ENCODE data around the gene BRF1.

Gene BRF1

GRCh38 chr14:105223770-105224544 lies 76.8 kb downstream of the BRF1 start:
- no peak for DNase-seq

DNA sequence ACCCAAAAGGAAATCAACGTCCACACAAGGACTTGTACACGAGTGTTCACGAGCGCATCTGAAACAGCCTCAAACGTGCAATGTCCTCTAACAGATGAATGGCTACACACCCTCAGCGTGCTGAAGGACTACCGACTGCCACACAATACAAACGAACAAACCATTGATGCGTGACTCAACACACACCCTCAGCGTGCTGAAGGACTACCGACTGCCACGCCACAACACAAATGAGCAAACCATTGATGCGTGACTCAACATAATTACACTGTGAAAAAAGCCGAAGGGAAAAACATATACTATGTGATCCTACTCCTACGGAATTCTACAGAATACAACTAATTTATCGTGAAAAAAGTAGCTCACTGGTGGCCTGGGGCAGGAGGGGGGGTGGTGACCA lies 77.5 kb downstream of the BRF1 start:
- no peak for DNase-seq

DNA sequence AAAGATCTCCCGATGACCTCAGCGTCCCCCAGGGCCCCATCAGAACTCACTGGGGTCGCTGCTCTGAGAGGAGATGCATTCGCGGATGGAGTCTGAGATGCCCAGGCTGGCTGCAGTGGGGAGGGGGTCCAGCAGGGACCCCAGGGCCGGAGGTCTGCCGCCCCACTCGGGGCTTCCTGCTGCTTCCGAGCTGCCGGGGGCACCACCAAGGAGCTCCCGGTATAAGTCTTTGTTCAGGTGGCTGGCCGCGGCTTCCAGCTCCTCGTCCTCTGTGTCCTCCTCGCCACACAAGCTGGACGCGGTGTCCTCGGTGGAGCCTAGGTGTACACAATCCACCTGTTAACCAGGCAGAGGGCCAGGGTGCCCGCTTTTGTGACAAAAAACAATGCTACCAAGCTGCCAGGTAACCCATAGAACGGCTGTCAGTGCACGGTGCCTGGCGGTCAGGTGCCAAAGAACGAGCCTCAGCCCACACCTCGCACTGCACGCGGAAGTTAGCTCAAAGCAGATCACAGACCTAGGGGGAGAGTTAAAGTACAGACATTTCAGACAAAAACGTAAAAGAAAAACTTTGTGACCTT lies 79.1 kb downstream of the BRF1 start:
- no peak for DNase-seq

GRCh38 chr14:105220699-105221597 lies 79.9 kb downstream of the BRF1 start:
- no peak for DNase-seq

GRCh38 chr14:105219753-105220152 lies 81.0 kb downstream of the BRF1 start:
- no peak for DNase-seq

GRCh38 chr14:105219043-105219612 lies 81.7 kb downstream of the BRF1 start:
- DNase-seq = no peak

DNA sequence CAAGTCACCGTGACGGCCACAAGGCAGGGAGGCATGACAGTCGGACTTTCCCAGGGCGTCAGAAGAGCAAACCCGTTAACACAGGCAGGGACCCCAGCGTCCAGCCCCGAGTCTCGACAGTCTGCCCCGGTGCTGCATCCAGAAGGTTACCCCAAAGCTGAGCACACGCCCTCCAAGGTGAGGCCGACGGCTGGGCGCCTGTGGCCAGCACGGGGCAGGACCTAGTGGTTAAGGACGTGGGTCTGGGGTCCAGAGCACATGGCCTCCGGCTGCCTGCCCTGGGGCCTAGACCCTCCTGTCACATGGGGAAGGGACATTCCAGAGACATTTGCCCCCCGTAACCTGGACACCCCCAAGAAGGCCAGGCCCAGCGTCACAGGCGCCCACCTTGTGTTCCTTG lies 82.2 kb downstream of the BRF1 start:
- no peak for DNase-seq

DNA sequence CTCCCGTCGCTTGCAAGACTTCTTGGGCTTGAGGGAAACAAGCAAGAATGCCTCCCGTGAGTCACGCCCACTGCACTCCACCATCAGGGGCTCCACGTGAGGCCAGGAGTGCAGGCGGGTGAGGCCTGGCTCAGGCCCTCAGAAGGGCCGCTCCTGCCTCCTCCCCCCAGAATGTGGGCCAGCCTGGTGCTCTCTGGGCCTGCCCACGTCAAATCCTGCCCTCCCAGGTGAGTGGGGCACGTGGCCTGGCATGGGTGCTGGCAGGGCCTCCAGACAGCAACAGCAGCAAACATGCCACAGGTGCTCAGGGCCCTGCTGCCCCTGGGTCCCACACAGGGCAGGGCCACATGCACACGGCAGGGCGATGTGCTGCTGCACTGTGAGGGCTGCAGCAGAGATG lies 83.0 kb downstream of the BRF1 start:
- DNase-seq = no peak

GRCh38 chr14:105216490-105217247 lies 84.1 kb downstream of the BRF1 start:
- DNase-seq = no peak

DNA sequence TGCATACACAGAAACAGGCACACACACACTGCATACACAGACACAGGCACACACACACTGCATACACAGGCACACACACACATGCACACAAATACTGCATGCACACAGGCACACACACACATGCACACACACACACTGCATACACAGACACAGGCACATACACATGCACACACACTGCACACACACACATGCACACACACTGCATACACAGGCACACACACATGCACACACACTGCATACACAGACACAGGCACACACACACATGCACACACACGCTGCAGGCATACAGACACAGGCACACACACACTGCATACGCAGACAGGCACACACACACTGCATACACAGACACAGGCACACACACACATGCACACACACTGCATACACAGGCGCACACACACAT lies 85.2 kb downstream of the BRF1 start:
- no peak for DNase-seq

- DNase-seq = no peak
These were observed 86.4 kb downstream of the BRF1 start for GRCh38 chr14:105214324-105214915.

DNA sequence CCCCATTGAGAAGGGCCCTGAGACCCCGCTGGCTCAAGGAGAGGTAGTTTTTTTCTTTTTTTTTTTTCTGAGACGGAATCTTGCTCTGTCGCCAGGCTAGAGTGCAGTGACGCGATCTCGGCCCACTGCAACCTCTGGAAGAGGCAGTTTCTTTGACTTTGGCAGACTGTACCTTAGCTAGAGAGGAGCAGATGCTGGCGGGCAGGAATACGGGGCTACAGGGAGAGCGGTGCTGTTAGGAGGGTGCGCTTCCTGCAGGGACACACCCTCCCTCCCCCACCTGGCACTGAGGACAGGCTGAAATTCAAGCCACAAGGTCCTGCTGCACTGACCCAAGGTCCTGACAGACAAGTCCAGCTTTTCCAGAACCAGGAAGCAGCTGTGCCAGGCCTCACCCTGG lies 87.4 kb downstream of the BRF1 start:
- peak; percentile 51 for DNase-seq

- peak; percentile 57 for DNase-seq
These were observed 88.1 kb downstream of the BRF1 start for GRCh38 chr14:105212541-105213300.

GRCh38 chr14:105211758-105212089 lies 89.1 kb downstream of the BRF1 start:
- no peak for DNase-seq

DNA sequence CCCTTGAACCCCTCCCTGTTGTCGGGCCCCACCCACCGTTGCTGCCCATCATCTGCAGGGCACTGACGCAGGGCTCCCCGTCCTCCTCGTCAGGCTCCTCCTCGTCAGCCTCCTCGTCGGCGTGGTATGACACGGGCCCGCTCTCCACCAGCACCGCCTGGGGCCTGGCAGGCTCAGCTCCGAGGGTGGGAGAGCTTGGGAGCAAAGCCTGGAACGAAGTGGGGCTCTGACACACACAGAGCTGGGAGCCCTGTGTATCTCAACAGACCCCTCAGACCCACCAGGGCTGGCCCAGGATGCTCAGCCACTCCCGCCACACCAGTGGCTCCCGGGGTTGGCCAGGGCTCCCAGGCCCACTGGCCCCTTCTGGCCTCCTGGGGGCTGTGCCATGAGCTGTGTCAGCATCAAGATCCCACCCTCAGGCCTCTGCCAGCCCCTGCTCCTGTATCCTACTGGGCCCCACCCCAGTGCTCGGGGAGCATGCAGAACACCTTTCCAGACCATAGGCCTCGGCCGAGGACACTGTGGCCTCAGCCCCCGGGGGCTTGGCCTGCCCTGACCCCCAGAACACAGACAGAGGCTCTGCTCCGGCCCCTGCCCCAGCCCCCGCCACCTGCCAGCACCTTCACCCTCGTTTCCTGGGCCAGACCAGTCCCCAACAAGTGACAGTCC lies 89.6 kb downstream of the BRF1 start:
- DNase-seq = no peak

DNA sequence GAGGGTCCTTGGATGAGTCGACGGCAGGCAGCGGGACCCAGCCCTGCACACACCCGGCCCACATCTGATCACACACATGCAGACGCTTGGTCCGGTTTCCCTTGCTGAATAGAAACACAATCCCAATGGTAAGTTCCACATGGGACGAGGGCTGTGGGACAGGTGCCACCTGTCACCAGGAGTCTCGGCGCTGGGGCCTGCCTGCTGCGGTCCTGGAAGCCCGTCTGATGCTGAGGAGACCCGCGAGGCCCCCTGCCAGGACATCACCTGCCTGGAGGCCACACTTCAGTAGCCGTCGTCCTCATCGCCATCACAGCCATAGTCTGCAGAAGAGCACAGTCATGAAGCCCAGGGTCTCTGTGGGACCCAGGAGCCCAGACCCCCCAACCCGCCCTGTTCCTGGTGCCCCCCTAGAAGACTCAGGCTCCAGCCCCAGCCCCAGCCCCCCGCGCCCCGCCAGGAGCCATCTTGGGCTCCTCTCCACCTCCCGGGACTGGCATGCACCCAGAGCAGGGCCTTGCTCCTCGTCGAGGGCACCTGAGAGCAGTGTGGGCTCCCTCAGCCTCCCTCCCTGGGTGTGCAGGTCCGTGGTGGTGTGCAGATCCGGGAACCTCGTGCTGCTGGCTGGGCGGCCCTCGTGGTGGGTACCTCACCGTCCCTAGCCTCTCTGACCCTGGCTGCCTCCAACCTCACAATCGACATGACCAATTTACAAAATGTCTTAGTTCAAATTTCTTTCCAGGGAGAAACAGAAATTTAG lies 90.4 kb downstream of the BRF1 start:
- DNase-seq = peak; percentile 44

- peak; percentile 85 for DNase-seq
These were observed 91.2 kb downstream of the BRF1 start for GRCh38 chr14:105209646-105210045.

DNA sequence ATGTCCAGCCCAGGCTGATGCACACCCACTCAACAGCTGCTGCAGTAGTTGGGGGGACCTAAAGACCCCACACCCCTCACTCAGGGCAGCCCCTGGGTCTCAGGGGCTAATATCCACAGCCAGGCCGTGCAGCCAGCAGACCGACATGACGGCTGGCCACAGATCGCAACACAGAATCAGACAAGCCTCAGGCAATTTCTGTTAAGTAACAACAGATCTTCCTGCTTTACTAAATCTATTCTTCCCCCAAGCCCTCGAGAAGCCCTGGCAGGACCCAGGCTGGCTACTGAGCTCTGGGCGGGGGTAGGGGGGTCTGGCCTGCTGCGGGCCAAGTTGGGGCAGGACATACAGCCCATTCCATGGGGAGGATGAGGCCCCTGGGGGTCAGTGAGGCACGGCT lies 91.7 kb downstream of the BRF1 start:
- DNase-seq = no peak

GRCh38 chr14:105208738-105209075 lies 92.1 kb downstream of the BRF1 start:
- no peak for DNase-seq

- no peak for DNase-seq
These were observed 92.6 kb downstream of the BRF1 start for GRCh38 chr14:105207996-105208737.

Measured in DMS79 (cell line).